Uterus (tissue), 4 donors: ENCODE data around the gene C17orf75. TPM values are rescaled to one million over a fixed set of nuclear protein-coding genes. Genes with fewer than 3 reads are reported as not detected.

ENCODE experiments used
- DNase-seq, 2 donors: peaks; one replicate each; pipeline ENCODE4 v3.0.0-alpha.2; 2019 to 2020
- H3K27ac ChIP-seq, 2 donors: fragments of 200-600 bp; sonication (generic); 1 replicate in 1 of 2; 2 replicates in 1 of 2; pipeline ENCODE4 v1.5.1; 2016 to 2018
- H3K27me3 ChIP-seq, 2 donors: fragments of 200-600 bp; sonication (generic); one replicate each; pipeline ENCODE4 v1.5.1; 2018 to 2019; ENCODE audit warnings: control low read depth in 1 of 2
- H3K36me3 ChIP-seq, 2 donors: fragments of 200-600 bp; sonication (generic); one replicate each; pipeline ENCODE4 v1.5.1; 2019; ENCODE audit warnings: control low read depth in 1 of 2
- H3K4me1 ChIP-seq, 2 donors: fragments of 200-600 bp; sonication (generic); one replicate each; pipeline ENCODE4 v1.5.1; 2018 to 2019; ENCODE audit warnings: control low read depth in 1 of 2
- H3K4me3 ChIP-seq, 2 donors: fragments of 200-600 bp; sonication (generic); 1 replicate in 1 of 2; 2 replicates in 1 of 2; pipeline ENCODE4 v1.5.1; 2018 to 2019; ENCODE audit warnings: mild to moderate bottlenecking in 1 of 2
- H3K9me3 ChIP-seq, 2 donors: fragments of 200-600 bp; sonication (generic); one replicate each; pipeline ENCODE4 v1.5.1; 2019; ENCODE audit warnings: control low read depth in 1 of 2
- CTCF ChIP-seq, 4 experiments: fragments of 200-600 bp in 2 of 4; fragments of 450-650 bp in 2 of 4; sonication (generic) in 2 of 4; IDR thresholded peaks; one replicate each; pipeline ENCODE4 v1.5.1; 2016 to 2019; ENCODE audit warnings: antibody characterized with exemption in 4 of 4, mild to moderate bottlenecking in 2 of 4, moderate library complexity in 1 of 4
- POLR2A ChIP-seq, 2 donors: fragments of 450-650 bp; IDR thresholded peaks; one replicate each; pipeline ENCODE4 v1.6.1; 2016; ENCODE audit warnings: antibody characterized with exemption in 2 of 2, mild to moderate bottlenecking in 1 of 2, moderate library complexity in 1 of 2
- intact Hi-C: fragments of 100-400 bp; cut with DNase I; formaldehyde crosslinking; loops from one replicate; pipeline ENCODE4 v1.15.1; 2023; ENCODE audit warnings: low total_unique reads
- total RNA-seq, 4 donors: library from RNA; depleted of rRNA in 3 of 4; stranded (reverse); fragments of >200 nt in 3 of 4; gene quantifications; one replicate each; pipeline versions ENCODE4 v1.1.0 to v1.2.4, GENCODE V29; 2014 to 2023
- donor health status: DM: yes; HTN: yes; CAD: no.

The C17orf75 gene
- total RNA-seq, 4 donors from 2014 or later = 11.8 to 40.9 (median 18.0) TPM

- intact Hi-C loops = no loop called here
- no peak for DNase-seq
- Histone ChIP-seq H3K4me3 (no peak overlapping the region), H3K36me3 (no peaks in the 10 kb centered on the region), H3K27me3 (no peaks in the 10 kb centered on the region), H3K27ac (no peak overlapping the region), H3K9me3 (no peaks in the 10 kb centered on the region), H3K4me1 (no peaks in the 10 kb centered on the region)
- TF ChIP-seq POLR2A (IDR thresholded peaks at IDR 0.05) (no peak), CTCF (IDR thresholded peaks at IDR 0.05) (no peak)
Measured at GRCh38 chr17:32298721-32299579, 43.0 kb downstream of the C17orf75 start.

GRCh38 chr17:32298298-32298697 lies 43.7 kb downstream of the C17orf75 start:
- no peaks in the 10 kb centered on the region for H3K4me1 ChIP-seq
- no peaks in the 10 kb centered on the region for H3K27me3 ChIP-seq
- TF ChIP-seq CTCF (IDR thresholded peaks at IDR 0.05) (no peak), POLR2A (IDR thresholded peaks at IDR 0.05) (no peak)
- H3K4me3 ChIP-seq = no peak overlapping the region
- H3K36me3 ChIP-seq = no peaks in the 10 kb centered on the region
- intact Hi-C loops = no loop called here
- no peaks in the 10 kb centered on the region for H3K9me3 ChIP-seq
- no peak for DNase-seq
- no peak overlapping the region for H3K27ac ChIP-seq

- intact Hi-C loops = no loop called here
- Histone ChIP-seq H3K9me3 (no peaks in the 10 kb centered on the region), H3K27me3 (no peaks in the 10 kb centered on the region), H3K4me3 (no peak overlapping the region), H3K36me3 (no peaks in the 10 kb centered on the region), H3K27ac (no peak overlapping the region), H3K4me1 (no peaks in the 10 kb centered on the region)
- no peak for TF ChIP-seq POLR2A (IDR thresholded peaks at IDR 0.05)
- no peak for DNase-seq
Measured at GRCh38 chr17:32297860-32298259, 44.1 kb downstream of the C17orf75 start.

GRCh38 chr17:32297424-32297823 lies 44.5 kb downstream of the C17orf75 start:
- no peaks in the 10 kb centered on the region for H3K36me3 ChIP-seq
- no peak overlapping the region for H3K27ac ChIP-seq
- H3K27me3 ChIP-seq = no peaks in the 10 kb centered on the region
- no peaks in the 10 kb centered on the region for H3K4me1 ChIP-seq
- intact Hi-C loops = no loop called here
- no peak for DNase-seq
- no peak overlapping the region for H3K4me3 ChIP-seq
- H3K9me3 ChIP-seq = no peaks in the 10 kb centered on the region
- TF ChIP-seq POLR2A (IDR thresholded peaks at IDR 0.05) = no peak
- no peak for TF ChIP-seq CTCF (IDR thresholded peaks at IDR 0.05)

GRCh38 chr17:32292094-32292493 lies 49.9 kb downstream of the C17orf75 start:
- TF ChIP-seq CTCF (IDR thresholded peaks at IDR 0.05) = no peak
- no peak for TF ChIP-seq POLR2A (IDR thresholded peaks at IDR 0.05)
- DNase-seq = no peak
- Histone ChIP-seq H3K9me3 (no peaks in the 10 kb centered on the region), H3K4me3 (no peak overlapping the region), H3K4me1 (no peaks in the 10 kb centered on the region), H3K36me3 (no peaks in the 10 kb centered on the region), H3K27ac (no peak overlapping the region), H3K27me3 (no peaks in the 10 kb centered on the region)
- intact Hi-C loops = no loop called here
